Non-pigmented ciliary epithelial cell (primary cell): ENCODE data around the gene DLEU7.

Source experiments
- DNase-seq: peaks from one replicate; pipeline ENCODE4 v3.0.0-alpha.2; 2010; ENCODE audit warnings: low read depth

Gene DLEU7

DNA sequence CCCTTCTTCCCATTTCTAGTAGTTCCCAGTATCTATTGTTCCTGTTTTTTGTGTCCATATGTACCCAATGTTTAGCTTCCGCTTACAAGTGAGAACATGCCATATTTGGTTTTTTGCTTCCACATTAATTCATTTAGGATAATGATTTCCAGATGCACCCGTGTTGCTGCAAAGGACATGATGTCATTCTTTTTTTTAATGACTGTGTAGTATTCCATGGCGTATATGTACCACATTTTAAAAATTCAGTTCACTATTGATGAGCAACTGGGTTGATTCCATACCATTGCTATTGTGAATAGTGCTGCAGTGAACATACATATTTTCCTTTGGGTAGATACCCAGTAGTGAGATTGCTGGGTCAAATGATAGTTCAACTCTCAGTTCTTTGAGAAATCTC is 50.5 kb downstream of the DLEU7 start:
- DNase-seq: no peak

DNA sequence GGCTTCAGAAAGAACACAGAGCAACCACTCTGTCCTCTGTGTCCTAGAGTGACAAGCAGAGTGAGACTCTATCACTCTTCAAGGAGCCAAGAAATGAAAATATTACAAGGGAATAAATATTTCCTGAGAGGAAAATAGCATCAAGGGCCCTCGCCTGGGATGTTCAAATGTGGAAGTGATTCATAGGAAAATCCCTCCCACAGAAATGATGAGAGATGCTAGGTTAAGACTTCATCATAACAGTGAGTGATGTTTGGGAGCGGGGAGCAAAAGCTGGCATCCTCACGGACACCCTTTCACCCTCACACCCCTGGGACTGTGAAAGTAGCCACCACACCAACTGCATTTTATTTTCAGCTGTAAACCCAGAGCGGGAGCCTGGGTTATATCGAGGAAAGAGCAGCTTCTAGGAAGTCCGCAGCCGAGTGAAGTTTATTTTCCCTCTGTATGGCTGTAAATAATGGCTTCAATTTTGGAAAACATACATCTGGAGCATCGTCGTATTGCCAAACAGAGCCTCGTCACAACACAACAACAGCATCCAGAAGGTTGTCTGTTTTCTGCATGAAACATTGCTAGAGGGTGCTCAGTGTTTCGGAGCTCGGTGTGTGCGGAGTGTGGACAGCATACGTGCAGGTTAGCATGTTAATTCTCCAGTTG is 54.8 kb downstream of the DLEU7 start:
- no peak for DNase-seq

DNA sequence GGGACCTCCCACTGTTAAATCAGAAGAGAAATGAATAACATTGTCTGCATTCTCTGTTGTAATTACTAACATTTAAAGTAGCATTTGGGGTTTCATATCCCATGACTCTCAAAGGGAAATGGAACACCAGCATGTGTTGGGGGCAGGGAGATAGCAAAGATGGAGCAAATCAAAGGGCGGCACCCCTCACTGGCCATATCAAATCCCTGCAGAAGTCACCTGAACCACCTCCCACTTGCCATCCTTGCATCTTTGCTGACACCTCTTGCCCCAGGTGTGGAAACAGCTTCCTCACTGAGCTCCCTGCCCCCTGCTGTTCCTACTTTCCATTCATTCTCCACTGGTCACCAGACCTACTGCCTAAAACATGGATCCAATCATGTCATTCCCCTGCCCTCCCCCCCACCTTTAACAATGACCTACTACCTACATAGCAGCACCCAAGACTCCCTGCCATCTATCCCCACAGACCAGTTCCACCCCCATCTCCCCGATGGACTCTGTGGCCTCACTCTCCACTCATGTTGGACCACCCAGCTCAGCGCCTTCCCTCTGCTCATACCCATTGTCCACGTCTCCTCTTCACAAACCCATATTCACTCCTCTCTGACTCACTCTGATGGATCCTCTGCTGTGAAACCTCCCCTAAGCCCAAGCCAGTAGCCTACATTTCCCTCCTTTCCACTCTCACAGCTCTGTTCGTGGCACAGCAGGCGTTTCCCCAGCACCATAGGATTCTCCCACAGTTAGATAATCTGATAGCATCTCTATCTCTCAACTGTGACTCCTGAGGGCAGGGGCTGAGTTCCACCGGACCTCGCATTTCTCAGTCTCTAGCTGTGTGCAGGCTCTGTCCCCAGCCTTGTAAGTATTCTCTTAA is 55.9 kb downstream of the DLEU7 start:
- no peak for DNase-seq

DNA sequence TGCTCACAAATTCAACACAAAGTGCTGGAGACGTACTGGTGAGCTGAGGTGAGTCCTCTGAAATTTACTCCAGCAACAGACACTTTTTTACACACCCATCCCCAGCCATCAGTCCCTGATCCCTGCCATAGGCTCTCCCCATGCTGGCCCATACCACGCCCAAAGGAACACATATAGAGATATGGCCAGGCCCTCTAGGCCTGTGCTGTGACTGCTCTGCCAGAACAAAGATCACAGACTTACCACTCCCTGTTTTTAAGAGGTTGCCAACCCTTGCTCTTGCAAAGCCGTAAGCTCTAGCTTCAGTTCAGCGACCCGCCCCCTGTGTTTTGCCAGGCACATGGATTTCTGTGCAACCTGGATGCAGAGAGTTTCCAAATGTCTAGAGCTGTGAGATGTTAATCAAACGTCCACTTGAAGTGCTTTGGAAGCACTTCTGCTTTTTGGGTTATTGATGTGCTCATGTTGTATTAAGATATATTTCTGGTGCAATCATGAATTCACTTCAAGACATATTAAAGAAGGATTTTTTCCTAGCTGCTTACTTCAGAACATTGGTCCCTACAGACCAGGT is 59.7 kb downstream of the DLEU7 start:
- DNase-seq: no peak

DNA sequence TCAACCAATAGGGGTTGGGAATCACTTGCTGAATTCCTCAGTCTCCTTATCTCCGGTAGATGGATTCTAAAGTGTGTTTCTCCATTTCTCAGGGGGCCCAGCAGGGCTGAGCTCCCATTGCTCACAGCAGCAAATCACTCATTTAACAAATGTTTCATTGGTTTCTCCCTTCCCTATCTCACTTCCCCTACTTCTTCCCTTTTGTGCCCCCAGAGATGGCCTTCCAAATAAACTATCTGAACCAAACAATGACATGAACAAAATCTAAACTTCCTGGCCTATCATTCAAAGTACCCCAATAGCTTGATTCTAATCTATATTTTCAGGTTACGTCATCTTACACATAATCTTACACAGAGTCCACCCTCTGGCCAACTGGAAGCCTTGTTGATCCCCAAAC is 60.4 kb downstream of the DLEU7 start:
- DNase-seq: no peak

DNA sequence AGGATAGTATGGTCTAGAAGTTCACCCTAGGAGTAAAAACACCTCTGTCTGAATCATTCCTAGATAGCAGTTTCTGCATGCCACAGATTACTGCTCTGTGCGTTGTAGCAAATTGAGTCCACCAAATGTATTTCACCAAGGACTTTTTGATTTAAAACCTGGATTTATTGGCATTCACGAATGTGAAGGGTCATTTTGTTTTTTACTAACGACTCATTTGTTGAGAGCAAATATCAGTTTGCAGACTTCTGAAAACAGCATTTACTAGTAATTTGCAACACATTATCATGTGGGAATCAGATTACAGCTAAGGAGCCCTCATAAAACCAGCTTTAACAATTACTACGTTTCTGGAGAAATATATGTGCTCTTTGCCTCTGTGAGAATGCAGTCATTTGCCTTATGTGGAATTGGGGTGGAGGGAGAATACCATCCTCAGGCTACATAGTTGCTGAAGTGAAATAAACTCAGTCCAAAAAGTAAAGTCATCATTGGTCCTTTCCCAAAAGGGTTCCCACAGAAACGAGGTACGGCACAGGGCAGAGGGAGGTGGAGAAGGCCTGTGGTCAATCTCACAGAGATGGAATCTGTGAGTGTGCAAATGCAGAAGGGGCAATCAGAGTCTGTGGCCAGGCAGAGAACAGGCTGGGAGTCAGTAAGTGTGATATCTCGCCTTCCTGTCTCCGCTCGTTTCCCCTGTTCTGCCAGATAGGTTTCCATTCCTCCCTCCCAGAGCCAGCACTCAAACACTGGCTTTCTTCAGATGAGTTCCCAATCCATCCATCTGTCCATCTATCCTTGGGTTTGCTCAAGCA is 63.1 kb downstream of the DLEU7 start:
- DNase-seq: no peak

DNA sequence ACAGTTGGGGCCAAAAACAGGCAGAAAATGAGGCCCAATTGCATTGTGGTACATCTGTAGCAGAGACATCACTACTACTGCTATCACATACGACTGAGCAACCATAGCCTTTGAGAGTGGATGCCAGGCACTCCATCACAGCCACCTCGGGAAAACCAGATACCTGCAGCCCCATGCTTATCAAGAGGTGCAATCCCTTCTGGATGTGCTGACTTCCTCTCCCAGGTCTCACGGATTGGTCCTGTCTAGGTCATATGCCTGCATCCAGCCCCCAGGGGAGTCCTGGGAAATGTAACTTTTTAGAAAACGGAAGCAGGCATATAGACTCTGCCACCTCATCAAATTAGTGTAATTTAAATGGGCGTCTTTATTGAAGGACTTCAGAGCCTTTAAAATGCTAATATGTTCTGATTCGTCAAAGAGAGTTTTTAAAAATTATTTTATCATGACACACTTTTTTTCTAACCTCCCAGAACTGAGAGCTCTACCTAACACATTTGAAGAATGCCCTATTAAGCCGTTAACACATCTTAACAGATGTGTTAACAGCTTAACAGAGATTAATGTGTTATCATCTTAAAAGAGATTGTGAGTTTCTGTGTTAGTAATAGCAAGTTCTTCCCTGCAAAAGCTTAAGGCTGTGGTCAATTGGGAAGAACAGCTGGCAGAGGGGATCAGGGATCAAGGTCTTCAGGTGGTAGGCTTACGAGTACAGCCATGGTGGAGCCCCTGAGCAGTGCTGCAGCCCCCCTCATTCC is 63.9 kb downstream of the DLEU7 start:
- DNase-seq: no peak
